ENCODE results near the gene ITGAX.
"Not testable (repeated sequence)": the region's sequence is repeated elsewhere in the genome, so short reads cannot be mapped to it uniquely, and the experiment has no call there.

GRCh38 chr16:31308381-31308780 is 46.6 kb upstream of the ITGAX start:
- TF ChIP-seq, protein P1, sequence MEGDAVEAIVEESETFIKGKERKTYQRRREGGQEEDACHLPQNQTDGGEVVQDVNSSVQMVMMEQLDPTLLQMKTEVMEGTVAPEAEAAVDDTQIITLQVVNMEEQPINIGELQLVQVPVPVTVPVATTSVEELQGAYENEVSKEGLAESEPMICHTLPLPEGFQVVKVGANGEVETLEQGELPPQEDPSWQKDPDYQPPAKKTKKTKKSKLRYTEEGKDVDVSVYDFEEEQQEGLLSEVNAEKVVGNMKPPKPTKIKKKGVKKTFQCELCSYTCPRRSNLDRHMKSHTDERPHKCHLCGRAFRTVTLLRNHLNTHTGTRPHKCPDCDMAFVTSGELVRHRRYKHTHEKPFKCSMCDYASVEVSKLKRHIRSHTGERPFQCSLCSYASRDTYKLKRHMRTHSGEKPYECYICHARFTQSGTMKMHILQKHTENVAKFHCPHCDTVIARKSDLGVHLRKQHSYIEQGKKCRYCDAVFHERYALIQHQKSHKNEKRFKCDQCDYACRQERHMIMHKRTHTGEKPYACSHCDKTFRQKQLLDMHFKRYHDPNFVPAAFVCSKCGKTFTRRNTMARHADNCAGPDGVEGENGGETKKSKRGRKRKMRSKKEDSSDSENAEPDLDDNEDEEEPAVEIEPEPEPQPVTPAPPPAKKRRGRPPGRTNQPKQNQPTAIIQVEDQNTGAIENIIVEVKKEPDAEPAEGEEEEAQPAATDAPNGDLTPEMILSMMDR (conservative IDR thresholded peaks at IDR 0.05; ENCODE audit: low read length): not testable (repeated sequence)
- TF ChIP-seq EZH2phosphoT487 (IDR thresholded peaks at IDR 0.05; ENCODE audit: borderline replicate concordance): not testable (repeated sequence)
